Measurements from ENCODE around the gene PKIG. TPM values are rescaled to one million over a fixed set of nuclear protein-coding genes. Genes with fewer than 3 reads are reported as not detected.

The PKIG gene
- total RNA-seq, 1 experiment from 2014 or later, result 27.0 TPM

DNA sequence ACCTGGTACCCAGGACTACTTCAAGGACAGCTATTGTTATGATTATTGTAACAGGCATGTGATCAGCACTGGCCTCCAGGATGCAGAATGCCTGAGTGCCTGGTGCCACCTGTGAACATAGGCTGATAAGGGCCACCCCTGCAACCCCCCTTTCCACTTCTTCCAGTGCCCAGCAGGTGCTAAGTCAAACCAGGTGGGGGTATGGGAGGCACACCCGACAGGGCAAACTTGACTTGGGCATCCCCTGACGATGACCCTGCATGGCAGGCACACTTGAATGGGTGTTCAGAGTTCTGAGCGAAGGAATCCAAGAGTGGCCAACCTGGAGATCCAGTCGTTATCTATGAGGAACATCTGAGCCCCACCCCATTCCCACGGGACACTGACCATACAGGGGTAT, 65.7 kb downstream of the PKIG start:
- Histone ChIP-seq H2AK5ac (ENCODE audit: insufficient read length, low read length) (no peak overlapping the region), H3K4ac (ENCODE audit: low read depth, low read length) (no peak overlapping the region), H2AFZ (ENCODE audit: low read length) (no peak overlapping the region), H3K9ac (ENCODE audit: extremely low read depth, insufficient read length, low read length) (no peak overlapping the region), H3K27me3 (ENCODE audit: insufficient read depth, low read length) (no peaks in the 10 kb centered on the region; the same call in 1 of the 2 replicates), H3K14ac (ENCODE audit: insufficient read depth, low read length) (no peak overlapping the region), H3K27ac (ENCODE audit: insufficient read length, low read depth, low read length) (no peak overlapping the region), H3K23ac (ENCODE audit: insufficient read length, low read depth, low read length) (no peak overlapping the region), H3T11ph (ENCODE audit: low read length) (no peak overlapping the region), H3K18ac (ENCODE audit: insufficient read length, low read depth, low read length) (no peak overlapping the region), H3K79me1 (ENCODE audit: insufficient read depth, low read depth, low read length, poor library complexity, severe bottlenecking) (no peaks in the 10 kb centered on the region), H2BK12ac (ENCODE audit: insufficient read length, low read depth, low read length) (no peak overlapping the region), H4K8ac (replicated peaks; ENCODE audit: insufficient read length, low read depth, low read length) (no peak overlapping the region), H3K9me3 (ENCODE audit: control insufficient read depth, low read depth, low read length) (no peaks in the 10 kb centered on the region), H3K4me1 (ENCODE audit: insufficient read depth, low read length) (peaks cover 11% of the 10 kb centered on the region; the same call in 1 of the 2 replicates), H3K4me2 (ENCODE audit: insufficient read depth, insufficient read length, low read length) (no peak overlapping the region), H2BK5ac (ENCODE audit: insufficient read length, low read length) (no peak overlapping the region), H3K79me2 (ENCODE audit: insufficient read depth, low read length) (no peaks in the 10 kb centered on the region), H4K20me1 (ENCODE audit: control insufficient read depth, insufficient read depth, insufficient read length) (no peaks in the 10 kb centered on the region), H3K23me2 (ENCODE audit: insufficient read length, low read depth, low read length, poor library complexity, severe bottlenecking) (peaks cover 9% of the 10 kb centered on the region), H3K56ac (ENCODE audit: insufficient read length, low read depth, low read length) (no peak overlapping the region), H2BK15ac (ENCODE audit: low read depth, low read length) (0 out of 2 replicates have a peak overlapping the region, but pooled peaks have one; percentile 48), H2BK20ac (ENCODE audit: low read depth, low read length, poor library complexity, severe bottlenecking) (no peak overlapping the region), H4K91ac (ENCODE audit: insufficient read length, low read depth, low read length) (no peak overlapping the region), H4K5ac (ENCODE audit: insufficient read length, low read depth, low read length) (no peak overlapping the region), H2BK120ac (ENCODE audit: low read depth, low read length, poor library complexity, severe bottlenecking) (no peak overlapping the region)
- DNase-seq, result peak; percentile 47
- TF ChIP-seq, protein P1, sequence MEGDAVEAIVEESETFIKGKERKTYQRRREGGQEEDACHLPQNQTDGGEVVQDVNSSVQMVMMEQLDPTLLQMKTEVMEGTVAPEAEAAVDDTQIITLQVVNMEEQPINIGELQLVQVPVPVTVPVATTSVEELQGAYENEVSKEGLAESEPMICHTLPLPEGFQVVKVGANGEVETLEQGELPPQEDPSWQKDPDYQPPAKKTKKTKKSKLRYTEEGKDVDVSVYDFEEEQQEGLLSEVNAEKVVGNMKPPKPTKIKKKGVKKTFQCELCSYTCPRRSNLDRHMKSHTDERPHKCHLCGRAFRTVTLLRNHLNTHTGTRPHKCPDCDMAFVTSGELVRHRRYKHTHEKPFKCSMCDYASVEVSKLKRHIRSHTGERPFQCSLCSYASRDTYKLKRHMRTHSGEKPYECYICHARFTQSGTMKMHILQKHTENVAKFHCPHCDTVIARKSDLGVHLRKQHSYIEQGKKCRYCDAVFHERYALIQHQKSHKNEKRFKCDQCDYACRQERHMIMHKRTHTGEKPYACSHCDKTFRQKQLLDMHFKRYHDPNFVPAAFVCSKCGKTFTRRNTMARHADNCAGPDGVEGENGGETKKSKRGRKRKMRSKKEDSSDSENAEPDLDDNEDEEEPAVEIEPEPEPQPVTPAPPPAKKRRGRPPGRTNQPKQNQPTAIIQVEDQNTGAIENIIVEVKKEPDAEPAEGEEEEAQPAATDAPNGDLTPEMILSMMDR (conservative IDR thresholded peaks at IDR 0.05), result no peak
- peaks cover 47 to 56% of the 10 kb centered on the region in 2 experiments for H3K4me1 Mint-ChIP-seq
- peaks cover 0 to under 1% (median under 1%) of the 10 kb centered on the region in 3 experiments; a peak in 4 of 7 replicates for H3K36me3 Mint-ChIP-seq (ENCODE audit: insufficient read depth in 1 of 3, low read depth in 3 of 3)
- no CpG with 5 or more reads among the region's 5 CpGs for WGBS (ENCODE audit: extremely low coverage, insufficient read length, low lambda C conversion rate)
- H3K27ac Mint-ChIP-seq, result peak overlapping the region in 1 of 3 experiments; percentile 32; a peak in 1 of 7 replicates
- peaks cover under 1% of the 10 kb centered on the region in 2 experiments; a peak in 3 of 5 replicates for H3K9me3 Mint-ChIP-seq
- H3K27me3 Mint-ChIP-seq (ENCODE audit: low read depth), result peaks cover 20% of the 10 kb centered on the region
- H3K4me3 Mint-ChIP-seq, result no peak overlapping the region
